ENCODE measurements around the gene GJB6.
A peak's percentile ranks its signal among the peaks of the same experiment; 100 is the strongest.

Gene GJB6

GRCh38 chr13:20185366-20186056 lies 46.6 kb downstream of the GJB6 start:
- DNase-seq, result no peak

- peak; percentile 46 for DNase-seq
These were observed 49.8 kb downstream of the GJB6 start for GRCh38 chr13:20182231-20182846.

- DNase-seq, result no peak
These were observed 50.9 kb downstream of the GJB6 start for GRCh38 chr13:20181188-20181587.

GRCh38 chr13:20178156-20178555 lies 54.0 kb downstream of the GJB6 start:
- DNase-seq, result no peak

GRCh38 chr13:20177049-20177831 lies 54.9 kb downstream of the GJB6 start:
- DNase-seq, result no peak

- DNase-seq, result no peak
These were observed 56.0 kb downstream of the GJB6 start for GRCh38 chr13:20175907-20176652.

- no peak for DNase-seq
These were observed 56.7 kb downstream of the GJB6 start for GRCh38 chr13:20175406-20175794.

GRCh38 chr13:20174656-20175405 lies 57.3 kb downstream of the GJB6 start:
- peak; percentile 46 for DNase-seq

- no peak for DNase-seq
These were observed 58.9 kb downstream of the GJB6 start for GRCh38 chr13:20173116-20173746.
